ENCODE measurements around the gene SLC1A4. TPM values are rescaled to one million over a fixed set of nuclear protein-coding genes. Genes with fewer than 3 reads are reported as not detected.
"Not testable (repeated sequence)": the region's sequence is repeated elsewhere in the genome, so short reads cannot be mapped to it uniquely, and the experiment has no call there.

SLC1A4 gene
- total and polyA plus RNA-seq, 5 experiments from 2014 or later, result 0.09 to 1.9 (median 1.2) TPM

DNA sequence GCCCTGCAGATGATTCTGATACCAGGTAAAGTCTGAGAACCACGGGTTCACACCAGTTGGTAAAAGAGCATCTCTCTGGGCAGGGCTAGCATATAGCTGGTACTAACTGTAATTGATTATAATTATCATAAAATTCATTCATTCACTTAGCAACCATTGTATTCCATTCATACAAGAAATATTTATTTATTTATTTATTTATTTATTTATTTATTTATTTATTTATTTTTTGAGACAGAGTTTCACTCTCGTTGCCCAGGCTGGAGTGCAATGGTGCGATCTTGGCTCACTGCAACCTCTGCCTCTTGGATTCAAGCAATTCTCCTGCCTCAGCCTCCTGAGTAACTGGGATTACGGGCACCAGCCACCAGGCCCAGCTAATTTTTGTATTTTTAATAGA is 44.5 kb downstream of the SLC1A4 start:
- H3K4me3 Mint-ChIP-seq, DNase-seq, H3K27ac Mint-ChIP-seq, H3K9me3 Mint-ChIP-seq, ATAC-seq, H3K27me3 Mint-ChIP-seq: not testable (repeated sequence)
- POLR2A ChIA-PET, result interaction anchor here (0.7 kb wide), 1 partner anchor 116 kb away, joined by 3 read pairs; no protein-coding TSS in a partner anchor
- Mint-ChIP-seq H3K36me3 (peaks cover 0 to 25% (median 5%) of the 10 kb centered on the region in 3 donors), H3K4me1 (peaks cover 22 to 38% (median 26%) of the 10 kb centered on the region in 4 donors)

DNA sequence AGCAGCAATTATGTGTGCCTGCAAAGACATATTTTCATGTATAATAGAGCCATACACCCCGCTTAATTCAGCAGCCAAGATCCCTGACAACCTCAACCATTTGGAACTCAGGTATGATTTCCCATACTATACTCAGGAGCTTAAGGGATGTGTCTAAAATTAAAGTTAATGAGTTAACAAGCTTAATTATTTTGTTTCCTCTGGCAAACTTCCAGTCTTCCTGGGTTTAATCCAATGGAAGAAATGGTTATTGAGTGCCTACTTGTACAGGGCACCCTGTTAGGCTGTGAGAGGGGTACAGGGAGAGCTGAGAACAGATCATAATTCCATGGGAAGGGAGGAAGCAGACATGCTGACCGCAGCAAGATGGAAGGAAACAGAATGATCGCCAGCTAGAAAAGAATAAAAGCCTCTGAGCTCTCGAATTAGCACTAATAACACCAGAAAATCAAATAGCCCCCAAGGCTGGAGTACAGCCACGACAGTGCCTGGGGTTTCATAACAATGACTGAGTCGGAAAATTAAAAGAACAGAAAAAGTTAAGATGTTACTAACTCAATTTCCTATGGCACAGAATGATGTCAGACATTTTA is 46.2 kb downstream of the SLC1A4 start:
- H3K27ac Mint-ChIP-seq, result peak overlapping the region in 2 of 10 donors; percentile 5 to 11
- DNase-seq (no peak), ATAC-seq (no peak)
- POLR2A ChIA-PET, result interaction anchor here (0.6 to 0.8 kb wide), 4 partner anchors 10 to 187 kb away, joined by 3 to 5 read pairs (median 3); no protein-coding TSS in a partner anchor
- H3K9me3 Mint-ChIP-seq, result no peaks in the 10 kb centered on the region
- peaks cover 26 to 33% (median 31%) of the 10 kb centered on the region in 4 donors for H3K4me1 Mint-ChIP-seq
- H3K36me3 Mint-ChIP-seq, result peaks cover 0 to 23% (median 5%) of the 10 kb centered on the region in 3 donors
- H3K27me3 Mint-ChIP-seq, result no peaks in the 10 kb centered on the region
- H3K4me3 Mint-ChIP-seq, result no peak overlapping the region

DNA sequence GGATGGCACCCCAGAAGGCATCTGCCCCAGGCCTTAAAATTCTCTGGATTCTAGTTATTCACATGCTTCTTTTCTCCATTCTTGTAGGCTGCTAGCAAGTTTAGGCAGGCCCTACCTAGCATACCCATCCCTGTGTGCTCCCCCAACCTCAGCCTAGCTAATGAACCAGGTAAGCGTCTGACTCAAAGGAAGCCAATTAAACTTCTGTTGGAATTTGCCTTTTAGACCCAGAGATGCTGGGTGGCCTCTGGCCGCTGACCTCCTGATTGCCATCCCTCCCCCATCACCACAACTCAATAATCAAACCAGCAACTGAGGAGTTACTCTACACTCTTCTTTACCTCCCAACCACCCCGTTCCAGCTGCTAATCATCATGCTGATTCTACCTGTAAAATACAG is 48.0 kb downstream of the SLC1A4 start:
- Mint-ChIP-seq H3K27ac (peak overlapping the region in 1 of 10 donors; percentile 65), H3K27me3 (no peaks in the 10 kb centered on the region), H3K36me3 (peaks cover 0 to 25% (median 5%) of the 10 kb centered on the region in 3 donors), H3K4me3 (no peak overlapping the region), H3K4me1 (peaks cover 11 to 19% (median 18%) of the 10 kb centered on the region in 4 donors), H3K9me3 (no peaks in the 10 kb centered on the region)
- DNase-seq (no peak), ATAC-seq (no peak)
- POLR2A ChIA-PET, result no interaction called here

DNA sequence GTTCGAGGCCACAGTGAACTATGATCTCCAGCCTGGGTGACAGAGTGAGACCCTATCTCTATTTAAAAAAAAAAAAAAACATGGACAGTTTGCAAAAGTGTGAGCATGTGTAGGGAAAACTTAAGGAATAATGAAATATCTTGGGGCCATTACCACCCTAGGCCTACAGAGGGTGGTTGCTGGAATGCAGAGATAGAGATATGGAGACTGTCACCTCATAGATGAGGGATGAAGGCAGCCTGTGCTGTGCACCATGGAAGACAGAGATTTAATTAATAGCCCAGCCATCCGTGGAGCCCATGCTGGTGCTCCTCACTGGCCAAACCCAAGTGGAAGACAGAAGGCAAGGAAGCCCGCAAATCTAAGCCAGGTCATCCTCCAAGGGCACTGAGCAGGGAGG is 50.4 kb downstream of the SLC1A4 start:
- ATAC-seq, result no peak
- POLR2A ChIA-PET, result no interaction called here
- no peak overlapping the region for H3K4me3 Mint-ChIP-seq
- H3K27me3 Mint-ChIP-seq, result no peaks in the 10 kb centered on the region
- peak overlapping the region in 1 of 10 donors; percentile 79 for H3K27ac Mint-ChIP-seq
- DNase-seq, result no peak
- peaks cover 6 to 13% (median 8%) of the 10 kb centered on the region in 4 donors for H3K4me1 Mint-ChIP-seq
- peaks cover 0 to 14% (median 5%) of the 10 kb centered on the region in 9 donors for H3K9me3 Mint-ChIP-seq
- H3K36me3 Mint-ChIP-seq, result peaks cover 7 to 41% (median 22%) of the 10 kb centered on the region in 3 donors

DNA sequence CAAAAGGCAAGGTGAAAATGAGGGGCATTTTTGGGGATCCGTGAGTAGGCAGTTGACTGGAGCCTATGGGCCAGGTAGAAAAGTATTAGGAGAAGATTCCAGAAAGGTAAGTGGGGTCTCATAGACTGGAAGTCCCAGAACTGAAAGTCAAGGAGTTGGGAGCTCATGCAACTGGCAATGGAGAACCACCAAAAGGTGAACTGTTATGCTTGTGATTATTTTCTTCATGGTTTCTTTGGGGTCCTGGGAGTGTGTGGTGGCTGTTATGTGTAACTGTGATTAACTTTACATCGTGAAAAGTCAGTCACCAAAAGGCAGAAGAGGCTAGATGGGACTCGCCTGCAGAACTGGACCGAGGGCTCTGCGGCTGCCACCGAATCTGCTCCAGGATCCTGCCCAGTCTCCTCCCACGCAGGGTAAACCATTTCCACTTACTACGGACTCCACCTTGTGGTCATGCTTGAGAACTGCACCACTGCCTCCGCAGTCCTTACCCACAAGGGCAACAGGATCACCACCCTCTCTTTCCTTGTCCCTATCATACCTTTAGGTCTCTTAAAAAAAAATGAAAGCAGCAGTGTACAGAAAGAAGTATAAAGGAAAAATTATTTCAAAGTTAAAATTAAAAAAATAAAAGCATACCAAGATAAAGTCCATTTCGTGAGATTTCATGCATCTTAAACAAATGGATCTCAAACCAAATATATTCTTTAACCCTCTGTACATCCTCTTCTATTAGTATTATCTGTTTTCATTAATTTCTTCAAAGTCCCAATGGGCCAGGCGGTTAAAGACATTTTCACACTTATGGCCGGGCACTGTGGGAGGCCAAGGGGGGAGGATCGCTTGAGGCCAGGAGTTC is 51.4 kb downstream of the SLC1A4 start:
- POLR2A ChIA-PET, result no interaction called here
- ATAC-seq (peak; percentile 93 to 99), DNase-seq (peak; percentile 49 to 85 (median 69))
- peaks cover 17 to 46% (median 32%) of the 10 kb centered on the region in 3 donors for H3K36me3 Mint-ChIP-seq
- H3K9me3 Mint-ChIP-seq, result peaks cover 0 to 23% (median 11%) of the 10 kb centered on the region in 9 donors
- peaks cover 6 to 13% (median 8%) of the 10 kb centered on the region in 4 donors for H3K4me1 Mint-ChIP-seq
- H3K27ac Mint-ChIP-seq, result peak overlapping the region in 1 of 10 donors; percentile 63
- no peaks in the 10 kb centered on the region for H3K27me3 Mint-ChIP-seq
- peak overlapping the region in 6 of 10 donors; percentile 2 to 58 (median 32) for H3K4me3 Mint-ChIP-seq

DNA sequence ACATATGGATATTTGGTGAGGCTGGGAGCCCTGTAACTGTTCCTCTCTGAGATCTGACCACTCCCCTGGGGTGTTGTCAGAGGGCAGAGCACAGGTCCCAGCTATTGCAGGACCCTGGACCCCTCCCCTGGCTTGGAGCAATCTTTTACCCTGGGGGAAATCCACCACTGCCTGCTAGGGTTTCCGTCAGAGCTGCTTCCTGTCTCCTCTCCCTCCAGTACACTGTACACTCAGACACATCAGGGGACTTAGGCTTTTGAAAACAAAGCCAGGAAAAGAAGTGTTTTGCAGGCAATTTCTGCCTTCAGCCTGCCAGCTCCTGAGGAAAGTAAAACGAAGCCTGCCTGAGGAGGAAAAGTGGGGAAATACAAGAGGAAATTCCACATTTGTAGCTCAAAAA is 53.8 kb downstream of the SLC1A4 start:
- no peak overlapping the region for H3K4me3 Mint-ChIP-seq
- DNase-seq, result no peak
- no peak overlapping the region for H3K27ac Mint-ChIP-seq
- H3K36me3 Mint-ChIP-seq, result peaks cover 17 to 50% (median 42%) of the 10 kb centered on the region in 3 donors
- ATAC-seq, result no peak
- peaks cover 0 to 23% (median 11%) of the 10 kb centered on the region in 9 donors for H3K9me3 Mint-ChIP-seq
- no peaks in the 10 kb centered on the region for H3K27me3 Mint-ChIP-seq
- peaks cover 6 to 13% (median 8%) of the 10 kb centered on the region in 4 donors for H3K4me1 Mint-ChIP-seq
- POLR2A ChIA-PET, result interaction anchor here (1.4 to 1.6 kb wide), 2 partner anchors 13 to 15 kb away, joined by 5 to 7 read pairs; partner anchors contain the start of gene CEP68

DNA sequence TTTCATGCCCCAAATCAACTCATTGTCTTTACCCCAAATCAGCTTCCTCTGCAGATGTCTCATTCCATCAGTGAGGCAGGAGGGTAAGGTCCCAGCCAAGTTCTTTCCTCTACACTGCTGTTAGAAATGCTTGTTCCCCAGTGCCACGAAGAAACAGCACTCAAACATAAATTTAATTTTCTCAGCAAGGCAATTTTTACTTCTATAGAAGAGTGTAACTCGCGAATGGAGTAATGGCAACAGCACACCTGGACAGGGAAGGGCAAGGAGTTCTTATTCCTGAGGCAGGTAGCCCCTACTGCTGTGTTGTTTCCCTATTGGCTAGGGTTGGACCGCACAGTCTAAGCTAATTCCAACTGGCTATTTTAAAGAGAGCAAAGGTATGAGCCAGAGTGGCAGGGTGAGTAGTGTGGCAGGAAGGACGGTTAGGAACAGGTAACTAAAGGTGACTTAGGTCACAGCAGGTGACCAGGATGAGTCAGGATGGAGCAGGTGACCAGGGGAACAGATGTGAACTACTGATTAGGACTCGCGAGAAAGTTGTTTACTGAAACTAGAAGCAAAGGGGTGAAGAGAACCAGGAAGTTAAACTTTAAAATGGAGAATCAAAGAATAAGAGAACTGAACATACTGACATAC is 55.0 kb downstream of the SLC1A4 start:
- Mint-ChIP-seq H3K9me3 (peaks cover 0 to 23% (median 11%) of the 10 kb centered on the region in 9 donors), H3K36me3 (peaks cover 17 to 46% (median 39%) of the 10 kb centered on the region in 3 donors), H3K27me3 (no peaks in the 10 kb centered on the region), H3K4me1 (peaks cover 6 to 13% (median 8%) of the 10 kb centered on the region in 4 donors), H3K27ac (peak overlapping the region in 1 of 10 donors; percentile 84), H3K4me3 (no peak overlapping the region)
- POLR2A ChIA-PET, result interaction anchor here (0.6 to 1.4 kb wide), 2 partner anchors 14 to 128 kb away, joined by 3 to 7 read pairs; no protein-coding TSS in a partner anchor
- DNase-seq (no peak), ATAC-seq (no peak)

DNA sequence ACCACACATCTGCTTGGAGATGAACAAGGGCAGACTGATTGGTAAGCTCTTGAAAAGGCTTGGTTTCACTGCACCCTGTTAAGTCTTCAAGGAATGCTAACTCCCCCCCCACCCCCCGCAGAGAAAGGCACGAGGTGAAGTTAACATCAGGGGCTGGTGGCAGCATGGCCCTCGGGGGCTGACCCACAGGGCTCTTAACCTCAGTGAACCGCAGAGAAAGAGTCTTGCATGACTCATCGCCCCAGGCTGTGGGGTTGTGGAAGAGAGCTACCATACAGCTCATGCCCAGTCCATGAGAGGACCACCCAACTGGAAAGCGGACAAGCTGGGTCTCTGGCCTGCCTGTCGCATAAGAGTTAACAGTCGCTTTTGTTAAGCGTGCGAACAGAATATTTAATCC is 56.5 kb downstream of the SLC1A4 start:
- H3K4me1 Mint-ChIP-seq, result peaks cover 0 to 3% (median 1%) of the 10 kb centered on the region in 4 donors
- no peak for ATAC-seq
- POLR2A ChIA-PET, result interaction anchor here (0.5 to 2.1 kb wide), 3 partner anchors 10 to 133 kb away, joined by 3 to 4 read pairs (median 3); partner anchors contain the start of gene CEP68
- peaks cover 0 to 23% (median 11%) of the 10 kb centered on the region in 9 donors for H3K9me3 Mint-ChIP-seq
- H3K27ac Mint-ChIP-seq, result no peak overlapping the region
- no peak for DNase-seq
- peaks cover 17 to 46% (median 39%) of the 10 kb centered on the region in 3 donors for H3K36me3 Mint-ChIP-seq
- no peak overlapping the region for H3K4me3 Mint-ChIP-seq
- no peaks in the 10 kb centered on the region for H3K27me3 Mint-ChIP-seq

DNA sequence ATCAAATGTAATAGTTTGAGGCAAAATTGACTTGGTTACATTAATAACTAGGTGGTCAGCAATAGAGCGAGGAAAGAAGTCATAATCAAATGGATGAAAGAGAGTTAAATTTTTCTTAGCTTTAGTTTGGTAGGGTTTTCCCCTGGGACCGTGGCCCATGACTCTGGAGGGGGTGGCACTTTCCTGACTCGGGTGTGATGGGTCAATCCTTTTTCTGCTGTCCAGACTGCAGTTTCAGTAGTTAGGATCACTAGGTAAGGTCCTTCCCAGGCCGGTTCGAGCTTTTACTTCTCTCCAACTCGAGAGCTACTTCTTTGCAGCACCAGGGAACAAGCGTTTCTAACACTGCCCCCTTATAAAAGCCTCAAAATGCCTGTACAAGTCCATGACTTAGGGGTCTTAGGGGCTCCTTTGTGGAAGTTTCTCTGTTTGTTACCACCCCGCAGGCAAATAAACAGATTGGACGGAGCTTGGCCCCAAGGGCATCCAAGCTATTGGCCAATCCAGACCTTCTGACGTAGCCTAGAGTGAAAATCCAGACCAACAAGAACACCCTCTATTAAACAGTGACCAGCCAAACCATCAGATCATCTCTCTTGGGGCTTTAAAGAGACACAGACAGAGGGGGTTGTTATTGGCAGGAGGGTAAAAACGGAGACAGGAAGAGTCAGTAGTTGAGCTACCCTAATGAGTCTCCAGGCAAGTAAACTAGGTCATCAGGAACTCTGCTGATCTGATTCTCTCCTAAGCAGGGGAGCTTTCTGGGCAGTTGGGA is 57.6 kb downstream of the SLC1A4 start:
- H3K27me3 Mint-ChIP-seq, result no peaks in the 10 kb centered on the region
- H3K4me1 Mint-ChIP-seq, result peaks cover under 1 to 5% (median 3%) of the 10 kb centered on the region in 4 donors
- ATAC-seq, result no peak
- peaks cover 17 to 42% (median 39%) of the 10 kb centered on the region in 3 donors for H3K36me3 Mint-ChIP-seq
- no peak for DNase-seq
- POLR2A ChIA-PET, result interaction anchor here (0.7 to 2.1 kb wide), 3 partner anchors 9 to 83 kb away, joined by 4 to 6 read pairs (median 5); partner anchors contain the start of genes CEP68 and RAB1A
- peaks cover 0 to 23% (median 11%) of the 10 kb centered on the region in 9 donors for H3K9me3 Mint-ChIP-seq
- no peak overlapping the region for H3K4me3 Mint-ChIP-seq
- H3K27ac Mint-ChIP-seq, result no peak overlapping the region

DNA sequence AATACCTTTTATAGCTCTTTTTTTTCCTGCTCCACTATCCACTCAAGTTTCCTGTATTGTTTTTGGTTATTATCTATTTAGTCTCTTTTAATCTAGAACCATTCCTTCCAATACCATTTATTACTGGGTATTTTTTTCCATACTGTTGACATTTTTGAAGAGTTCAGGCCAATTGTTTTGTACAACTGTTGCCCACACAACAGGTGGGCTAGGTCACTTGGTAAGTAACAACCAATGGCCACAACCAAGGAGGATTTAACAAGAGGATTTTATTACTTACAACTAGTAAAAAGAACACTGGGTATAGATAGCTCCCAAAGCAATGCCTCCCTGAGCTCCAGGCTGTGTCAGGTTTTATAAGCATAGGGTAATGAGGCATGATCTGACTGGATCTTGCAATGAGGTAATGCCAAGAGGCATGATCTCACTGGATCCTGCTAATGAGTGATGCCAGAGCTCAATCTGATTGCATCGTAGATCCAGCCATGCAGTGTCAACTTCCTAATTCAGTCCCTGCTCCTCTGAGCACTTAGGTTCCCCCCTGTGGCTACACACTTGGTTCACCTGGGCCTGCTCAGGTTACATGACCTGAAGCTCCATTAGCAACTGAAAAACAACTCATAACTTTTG is 59.9 kb downstream of the SLC1A4 start:
- Mint-ChIP-seq H3K27me3 (no peaks in the 10 kb centered on the region), H3K4me1 (peaks cover 12 to 26% (median 23%) of the 10 kb centered on the region in 4 donors), H3K36me3 (peaks cover 15 to 28% (median 27%) of the 10 kb centered on the region in 3 donors), H3K4me3 (no peak overlapping the region), H3K9me3 (peaks cover 0 to 14% (median 8%) of the 10 kb centered on the region in 9 donors), H3K27ac (peak overlapping the region in 2 of 10 donors; percentile 16)
- ATAC-seq, result no peak
- no peak for DNase-seq
- POLR2A ChIA-PET, result no interaction called here

DNA sequence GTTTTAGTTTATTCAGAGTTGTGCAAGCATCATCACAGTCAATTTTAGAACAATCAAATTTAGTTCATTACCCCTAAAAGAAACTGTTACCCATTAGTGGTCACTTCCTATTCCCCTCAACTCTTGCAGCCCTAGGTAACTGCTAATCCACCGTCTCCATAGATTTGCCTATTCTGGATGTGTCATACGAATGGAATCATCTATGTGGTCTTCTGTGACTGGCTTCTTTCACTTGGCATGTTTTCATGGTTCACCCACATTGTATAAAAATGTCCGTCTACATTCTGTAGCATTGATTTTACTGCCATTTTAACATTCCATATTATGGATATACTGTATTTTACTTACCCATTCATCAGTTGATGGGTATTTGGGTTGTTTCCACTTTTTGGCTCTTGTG is 61.7 kb downstream of the SLC1A4 start:
- Mint-ChIP-seq H3K27ac (no peak overlapping the region), H3K4me1 (peaks cover 24 to 43% (median 41%) of the 10 kb centered on the region in 4 donors), H3K9me3 (no peaks in the 10 kb centered on the region), H3K27me3 (no peaks in the 10 kb centered on the region), H3K4me3 (no peak overlapping the region), H3K36me3 (peaks cover 0 to 12% (median 10%) of the 10 kb centered on the region in 3 donors)
- POLR2A ChIA-PET, result no interaction called here
- ATAC-seq (no peak), DNase-seq (no peak)
